GM18526 (cell line): Measurements from ENCODE around the gene RNF14.

Experiments used
- POLR2A ChIP-seq: IDR thresholded peaks from 3 replicates; pipeline ENCODE4 v1.6.1; 2011; ENCODE audit not compliant: insufficient read length; ENCODE audit errors: extremely low read depth

RNF14 gene

DNA sequence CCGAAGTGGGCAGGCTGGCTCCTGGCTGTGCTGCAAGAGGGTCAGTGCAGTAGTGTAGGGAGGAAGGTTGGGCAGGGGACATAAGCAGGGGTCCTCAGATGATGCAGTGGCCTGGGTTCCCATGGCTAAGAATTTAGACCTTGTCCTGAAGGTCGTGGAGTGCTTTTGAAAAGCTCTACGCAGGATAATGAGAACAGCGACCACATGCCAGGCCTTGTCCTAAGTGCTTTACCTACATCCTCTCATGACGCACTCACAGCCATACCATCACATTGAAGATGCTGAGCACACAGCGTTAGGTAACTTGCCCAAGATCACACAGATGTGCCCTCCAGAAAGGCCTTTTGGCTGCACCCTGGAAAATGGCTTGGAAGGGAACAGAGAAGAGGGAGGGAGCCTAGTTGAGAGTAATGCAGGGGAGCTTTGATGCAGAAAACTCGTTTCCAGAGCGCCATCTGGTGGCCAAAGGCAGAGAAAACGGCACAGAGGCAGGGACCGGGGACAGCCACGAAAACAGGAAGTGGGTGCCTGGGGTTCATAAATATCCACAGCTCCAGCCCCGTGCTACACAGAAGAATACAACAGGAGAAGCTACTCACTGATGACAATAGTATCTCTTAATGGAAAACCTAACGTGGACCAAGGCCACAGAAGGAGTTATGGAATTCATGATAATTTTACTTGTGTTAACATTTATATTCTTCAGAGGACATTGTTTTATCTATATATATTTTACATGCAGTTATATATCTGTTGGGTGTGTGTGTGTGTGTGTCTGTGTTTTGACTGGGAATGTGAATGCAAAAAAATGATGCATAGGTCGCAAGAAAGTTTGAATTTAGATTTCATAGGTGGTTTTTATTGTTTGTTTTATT, 8.2 kb upstream of the RNF14 start:
- TF ChIP-seq POLR2A: no peak

DNA sequence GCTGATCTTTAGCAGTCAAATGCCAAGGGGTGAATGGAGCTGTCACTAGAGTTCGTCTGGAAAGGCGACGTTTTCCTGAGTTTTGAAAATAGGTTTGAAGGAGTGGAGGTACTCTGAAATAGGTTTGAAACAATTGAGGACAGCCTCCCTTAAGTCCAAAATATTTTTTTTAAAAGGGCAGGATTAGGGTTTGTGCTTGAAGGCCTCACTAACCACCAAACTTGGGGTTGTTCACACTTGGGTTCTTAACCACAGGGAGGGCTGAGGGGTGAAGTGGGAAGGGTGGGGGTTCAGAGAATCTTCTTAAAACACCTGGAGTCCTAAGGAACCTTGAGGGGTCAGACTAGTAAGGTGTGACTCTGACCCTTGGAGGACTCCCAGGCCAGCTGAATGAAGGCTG, 7.4 kb upstream of the RNF14 start:
- no peak for TF ChIP-seq POLR2A

DNA sequence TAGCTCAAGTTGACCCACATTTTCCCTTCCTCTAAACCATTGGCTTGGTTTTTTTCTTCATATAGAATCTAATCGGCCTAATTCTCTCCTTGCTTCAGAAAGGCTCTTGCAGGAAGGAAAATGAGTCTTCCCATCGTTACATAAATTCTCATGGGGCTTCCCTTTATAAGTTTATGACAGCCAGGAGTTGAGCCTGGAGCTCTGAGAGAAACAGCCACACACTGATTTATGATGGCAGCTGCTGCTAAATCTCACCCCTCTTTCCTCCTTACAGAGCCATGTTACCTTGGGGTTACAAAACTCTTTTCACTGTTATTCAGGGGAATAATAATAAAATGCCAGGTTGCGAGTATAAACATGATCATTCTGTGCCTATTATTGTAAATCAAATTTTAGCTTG, 5.2 kb upstream of the RNF14 start:
- TF ChIP-seq POLR2A: no peak

DNA sequence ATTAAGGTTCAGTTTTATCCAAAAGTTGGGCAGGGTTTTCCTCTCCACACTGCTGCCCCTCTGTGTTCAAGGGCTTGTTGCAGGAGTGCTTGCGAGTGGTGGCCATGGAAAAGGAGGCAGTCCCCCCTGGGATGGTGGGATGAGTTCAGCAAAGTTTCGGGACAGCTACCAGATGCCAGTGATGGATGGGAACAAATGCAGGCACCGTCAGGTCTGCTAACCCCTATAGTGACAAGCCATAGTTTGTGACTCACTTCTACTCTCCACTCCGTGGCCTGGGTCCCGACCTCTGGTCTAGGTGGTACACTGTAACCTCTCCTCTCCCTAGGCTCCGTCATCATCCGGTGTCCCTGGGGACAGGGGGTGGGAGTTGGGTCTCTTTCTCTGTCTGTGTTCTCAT, 3.8 kb upstream of the RNF14 start:
- no peak for TF ChIP-seq POLR2A

DNA sequence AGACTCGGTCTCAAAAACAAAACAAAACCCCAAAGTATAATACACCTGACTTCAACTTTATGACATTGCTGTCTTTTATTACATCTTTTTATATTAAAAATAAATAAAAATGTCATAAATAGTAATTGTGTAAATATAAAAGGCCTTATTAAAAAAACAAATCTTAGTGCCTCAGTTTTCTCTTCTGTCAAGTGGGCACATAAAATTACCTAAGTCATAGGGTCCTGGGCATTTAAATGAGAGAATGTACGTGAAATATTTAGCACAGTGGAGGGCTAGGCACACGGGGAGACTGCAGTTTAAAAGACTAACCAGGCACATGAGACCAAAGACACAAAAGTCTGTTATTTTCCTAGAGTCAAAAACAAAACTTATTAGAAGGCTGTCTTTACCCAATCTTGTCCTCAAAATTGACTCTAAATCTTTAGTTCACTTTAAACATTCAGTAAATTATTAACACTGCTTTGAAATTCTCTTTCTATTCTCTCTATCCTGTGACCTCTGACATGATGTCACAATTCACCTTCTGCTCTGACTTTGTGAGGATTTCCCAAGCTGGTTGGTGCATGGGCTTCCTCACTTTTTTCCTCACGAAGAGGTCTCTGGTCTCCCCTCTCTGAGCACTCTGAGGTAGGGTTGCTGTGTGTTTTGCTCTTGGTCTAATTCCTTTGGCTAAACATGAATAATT, 2.5 kb upstream of the RNF14 start:
- no peak for TF ChIP-seq POLR2A

DNA sequence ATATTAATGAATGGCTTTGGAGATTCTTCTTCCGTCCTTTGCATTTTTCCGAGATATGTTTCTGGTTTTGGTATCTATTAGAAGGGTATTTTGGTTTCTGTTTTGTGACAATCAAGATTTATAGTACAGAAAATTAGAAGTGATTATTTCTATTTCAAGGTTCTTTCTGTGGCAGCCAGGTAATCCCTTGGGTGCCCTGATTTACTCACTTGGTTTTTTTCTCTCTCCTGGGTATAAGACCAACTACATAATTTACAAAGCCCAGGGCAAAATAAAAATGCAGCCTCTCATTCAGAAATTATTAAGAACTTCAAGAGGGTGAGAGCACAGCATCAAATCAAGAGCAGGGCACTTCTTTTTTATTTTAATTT, 2.0 kb upstream of the RNF14 start:
- TF ChIP-seq POLR2A: no peak

DNA sequence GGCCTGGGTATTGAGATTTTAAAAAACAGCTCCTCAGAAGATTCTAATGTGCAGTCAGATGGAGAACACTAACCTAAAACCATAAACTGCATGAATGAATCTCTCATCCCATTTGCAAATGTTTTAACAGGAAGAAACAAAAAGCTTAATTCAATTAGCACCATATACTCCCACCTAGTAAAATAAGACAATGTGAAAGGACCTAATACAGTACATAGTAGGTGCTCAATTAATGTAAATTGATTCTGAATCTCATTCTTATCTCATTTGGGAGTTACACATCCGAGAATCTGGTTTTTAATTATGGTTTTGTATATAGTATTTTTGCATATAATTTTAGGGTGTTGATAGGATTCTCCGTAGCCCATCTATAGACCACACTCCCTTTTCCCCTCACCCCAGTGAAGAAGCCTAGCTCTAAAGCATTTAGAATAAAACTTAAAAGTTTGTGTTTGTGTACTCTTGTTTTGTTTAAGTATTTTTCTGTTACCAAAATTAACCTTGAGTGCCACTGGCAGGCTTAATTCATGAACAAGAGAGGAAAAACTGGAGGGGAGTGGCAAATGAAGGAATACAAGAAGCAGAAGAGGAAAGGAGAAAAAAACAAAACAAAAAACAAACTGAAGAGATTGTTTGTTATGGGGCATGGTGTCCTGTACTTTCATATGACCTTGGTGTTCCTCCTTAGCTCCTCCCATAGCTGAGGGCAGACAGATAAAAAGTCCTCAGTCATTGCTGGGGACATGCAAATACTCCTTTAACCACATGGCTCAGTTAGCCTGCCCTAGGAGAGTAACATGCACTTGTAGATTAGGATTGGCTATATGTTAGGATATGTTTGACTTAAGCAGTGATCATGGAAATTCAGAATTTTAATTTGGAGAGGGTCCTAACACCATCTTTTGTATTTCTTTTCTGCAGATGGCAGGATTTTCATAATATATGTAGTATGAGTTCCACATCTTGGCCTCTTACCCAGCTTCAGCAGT, 1.2 kb downstream of the RNF14 start:
- no peak for TF ChIP-seq POLR2A

DNA sequence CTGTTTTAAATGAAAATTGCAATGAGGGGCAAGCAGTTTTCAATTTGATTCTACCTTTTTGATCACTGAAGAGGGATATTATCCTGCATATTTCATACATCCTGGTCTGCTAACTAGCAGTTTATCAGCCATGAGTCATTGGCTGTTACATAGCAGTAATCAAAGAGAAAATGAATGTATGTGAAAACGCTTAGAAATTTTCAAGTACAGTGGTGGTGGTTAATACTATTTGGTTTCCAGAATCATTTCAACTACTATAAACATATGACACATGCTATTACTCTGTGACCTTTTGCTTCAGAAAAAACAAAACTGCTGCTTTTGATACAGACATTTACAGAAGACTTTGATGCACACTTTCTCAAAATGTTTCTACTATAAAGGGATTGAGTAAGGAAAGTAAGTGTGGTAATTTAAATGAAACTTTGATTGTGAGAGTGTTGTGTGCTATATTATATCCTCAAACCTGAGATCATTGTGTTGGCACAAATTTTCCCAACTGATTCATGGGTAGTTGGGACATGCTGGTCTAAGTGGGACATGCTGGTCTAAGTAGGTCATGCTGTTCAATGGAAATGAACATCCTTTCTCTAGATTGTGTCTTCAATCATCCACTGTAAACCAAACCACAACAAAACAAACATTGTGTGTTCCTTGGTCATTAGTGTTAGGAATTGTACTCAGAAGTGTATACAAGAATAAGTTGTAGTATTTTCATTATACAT, 5.1 kb downstream of the RNF14 start:
- no peak for TF ChIP-seq POLR2A

DNA sequence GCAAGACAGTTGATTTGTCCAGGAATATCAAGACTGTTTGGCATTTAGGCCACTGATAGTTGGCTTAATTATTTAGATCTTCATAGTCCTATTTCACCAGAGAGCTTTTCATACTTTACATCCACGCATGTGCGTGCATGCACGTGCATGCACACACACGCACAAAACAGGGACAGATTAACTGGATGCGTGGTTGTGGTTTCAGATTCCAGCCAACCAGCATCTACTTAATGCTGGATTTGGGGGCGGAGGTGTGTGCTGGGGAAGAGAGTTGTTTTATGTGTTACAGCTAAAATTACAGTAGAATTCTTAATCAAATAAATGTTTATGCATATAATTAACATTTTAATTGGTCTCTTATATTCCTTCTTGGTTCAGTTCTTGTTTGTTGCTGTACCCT, 7.3 kb downstream of the RNF14 start:
- TF ChIP-seq POLR2A: no peak

DNA sequence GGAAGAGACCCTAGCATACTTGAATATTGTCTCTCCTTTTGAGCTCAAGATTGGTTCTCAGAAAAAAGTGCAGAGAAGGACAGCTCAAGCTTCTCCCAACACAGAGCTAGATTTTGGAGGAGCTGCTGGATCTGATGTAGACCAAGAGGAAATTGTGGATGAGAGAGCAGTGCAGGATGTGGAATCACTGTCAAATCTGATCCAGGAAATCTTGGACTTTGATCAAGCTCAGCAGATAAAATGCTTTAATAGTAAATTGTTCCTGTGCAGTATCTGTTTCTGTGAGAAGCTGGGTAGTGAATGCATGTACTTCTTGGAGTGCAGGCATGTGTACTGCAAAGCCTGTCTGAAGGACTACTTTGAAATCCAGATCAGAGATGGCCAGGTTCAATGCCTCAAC, 9.5 kb downstream of the RNF14 start:
- no peak for TF ChIP-seq POLR2A

DNA sequence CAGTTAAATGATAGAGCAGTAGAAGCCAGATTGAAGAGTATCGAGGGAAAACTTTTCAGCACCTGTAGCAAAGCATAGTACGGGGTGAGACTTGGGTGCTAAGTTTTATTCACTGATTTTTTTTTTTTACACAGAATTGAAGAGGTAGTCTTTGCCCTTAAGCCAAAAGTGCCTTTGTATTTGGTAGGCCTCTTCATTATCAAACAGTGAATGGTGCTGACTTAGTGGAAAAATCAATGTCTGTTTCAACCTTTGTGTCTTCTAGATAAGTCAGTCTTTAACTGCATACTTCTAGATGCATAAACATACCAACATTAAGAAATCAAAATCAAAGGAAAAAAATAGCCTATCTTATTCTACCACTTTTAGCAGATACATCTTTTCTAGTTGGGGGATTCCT, 13.7 kb downstream of the RNF14 start:
- TF ChIP-seq POLR2A: no peak

DNA sequence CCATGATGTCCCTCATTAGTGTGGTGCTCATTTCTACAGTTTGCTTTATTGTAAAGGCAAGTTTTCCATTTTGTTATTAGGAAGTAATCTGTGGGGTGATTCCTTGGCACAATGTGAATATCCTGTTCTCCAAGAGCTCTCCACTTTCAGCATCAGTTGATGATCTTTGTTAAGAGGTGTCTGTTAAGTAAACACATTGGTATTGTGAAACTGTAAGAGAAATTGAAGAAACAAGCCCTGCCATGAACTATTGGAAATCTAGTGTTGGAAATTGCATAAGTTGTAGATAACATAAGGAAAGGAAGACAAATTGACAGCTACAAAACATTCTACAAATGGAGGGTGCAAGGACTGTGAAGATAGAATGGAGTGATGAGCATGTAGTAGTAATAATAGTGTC, 17.2 kb downstream of the RNF14 start:
- TF ChIP-seq POLR2A: no peak

DNA sequence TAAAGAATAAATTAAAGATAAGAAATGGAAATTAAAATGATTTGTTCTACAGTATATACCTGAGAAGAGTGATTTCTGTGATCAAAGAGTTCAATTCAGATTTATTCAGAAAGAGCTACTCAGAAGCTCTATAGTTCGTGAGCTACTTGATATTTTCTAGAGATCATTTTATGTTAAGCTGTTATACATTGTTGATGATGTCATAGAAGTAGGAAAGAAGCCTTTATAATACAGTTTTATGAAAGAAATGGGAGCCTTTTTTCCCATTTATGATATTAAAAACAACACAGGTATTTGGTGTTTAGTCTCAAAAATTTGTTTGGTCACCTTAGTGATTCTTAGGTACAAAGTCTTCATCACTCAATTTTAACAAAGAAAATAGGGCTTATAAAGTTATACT, 20.8 kb downstream of the RNF14 start:
- TF ChIP-seq POLR2A: no peak

DNA sequence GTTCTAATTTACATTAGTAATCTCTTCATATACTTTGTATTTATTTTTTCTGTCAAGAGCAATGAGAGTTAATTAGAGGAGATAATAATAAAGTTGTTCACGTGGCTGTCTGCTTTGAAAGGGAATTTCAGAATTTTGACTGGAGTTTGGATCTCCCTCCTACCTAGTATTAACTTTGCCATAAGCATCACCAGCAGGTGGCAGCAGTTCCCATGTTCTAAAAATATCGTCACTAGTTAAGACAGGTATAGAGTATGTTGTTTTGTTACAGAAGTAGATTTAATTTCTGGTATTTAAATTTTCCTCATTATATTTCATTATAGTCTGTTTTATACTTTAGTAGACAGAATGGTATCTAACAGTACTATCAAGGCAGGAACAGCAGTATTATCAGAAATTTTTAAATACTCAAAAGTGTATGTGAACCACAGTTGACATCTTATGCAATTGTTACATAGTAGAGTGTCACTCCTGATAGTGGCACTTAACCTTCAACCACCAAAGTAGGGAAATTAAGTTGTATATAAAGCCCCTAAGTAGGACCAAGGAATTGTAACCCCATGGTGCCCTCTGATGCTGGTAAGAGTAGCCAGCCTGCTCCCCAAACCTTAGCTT, 23.6 kb downstream of the RNF14 start:
- TF ChIP-seq POLR2A: no peak
